Tibial artery (tissue), 4 donors: ENCODE measurements around the gene TSBP1.

Experiments used
- DNase-seq, 2 donors: peaks; one replicate each; pipeline ENCODE4 v3.0.0-alpha.2; 2019
- H3K27ac ChIP-seq, 2 donors: fragments of 200-600 bp; sonication (generic) in 1 of 2; 1 replicate in 1 of 2; 2 replicates in 1 of 2; pipeline ENCODE4 v1.5.1; 2018 to 2019; ENCODE audit warnings: mild to moderate bottlenecking in 1 of 2
- H3K27me3 ChIP-seq, 2 donors: fragments of 200-600 bp; sonication (generic) in 1 of 2; one replicate each; pipeline versions ENCODE4 v1.5.1 to v1.6.0; 2016 to 2019
- H3K36me3 ChIP-seq, 3 donors: fragments of 200-600 bp; sonication (generic) in 2 of 3; one replicate each; pipeline ENCODE4 v1.5.1; 2016 to 2019; ENCODE audit warnings: mild to moderate bottlenecking in 2 of 3
- H3K4me1 ChIP-seq, 4 donors: fragments of 200-600 bp; sonication (generic) in 2 of 4; 1 replicate in 3 of 4; 2 replicates in 1 of 4; pipeline ENCODE4 v1.5.1; 2016 to 2019
- H3K4me3 ChIP-seq, 2 donors: fragments of 200-600 bp; sonication (generic) in 1 of 2; 1 replicate in 1 of 2; 2 replicates in 1 of 2; pipeline ENCODE4 v1.5.1; 2018 to 2019; ENCODE audit warnings: mild to moderate bottlenecking in 2 of 2
- H3K9me3 ChIP-seq, 3 donors: fragments of 200-600 bp; sonication (generic) in 1 of 3; one replicate each; pipeline ENCODE4 v1.5.1; 2016 to 2019
- CTCF ChIP-seq, 2 experiments: fragments of 200-600 bp in 1 of 2; fragments of 450-650 bp in 1 of 2; IDR thresholded peaks; one replicate each; pipeline ENCODE4 v1.5.1; 2017 to 2019; ENCODE audit warnings: antibody characterized with exemption in 2 of 2, mild to moderate bottlenecking in 1 of 2, moderate library complexity in 1 of 2
- intact Hi-C: fragments of 100-400 bp; cut with DNase I; formaldehyde crosslinking; loops from one replicate; pipeline ENCODE4 v1.15.0; 2023; ENCODE audit warnings: low total_unique reads

Gene TSBP1

GRCh38 chr6:32401284-32401963, 29.7 kb upstream of the TSBP1 start:
- TF ChIP-seq CTCF (IDR thresholded peaks at IDR 0.05): no peak
- Histone ChIP-seq H3K9me3 (no peaks in the 10 kb centered on the region), H3K27ac (no peak overlapping the region), H3K36me3 (no peaks in the 10 kb centered on the region), H3K4me3 (no peak overlapping the region), H3K4me1 (no peaks in the 10 kb centered on the region), H3K27me3 (peaks cover 0 to 31% of the 10 kb centered on the region in 2 donors)
- no peak for DNase-seq
- intact Hi-C loops: no loop called here

DNA sequence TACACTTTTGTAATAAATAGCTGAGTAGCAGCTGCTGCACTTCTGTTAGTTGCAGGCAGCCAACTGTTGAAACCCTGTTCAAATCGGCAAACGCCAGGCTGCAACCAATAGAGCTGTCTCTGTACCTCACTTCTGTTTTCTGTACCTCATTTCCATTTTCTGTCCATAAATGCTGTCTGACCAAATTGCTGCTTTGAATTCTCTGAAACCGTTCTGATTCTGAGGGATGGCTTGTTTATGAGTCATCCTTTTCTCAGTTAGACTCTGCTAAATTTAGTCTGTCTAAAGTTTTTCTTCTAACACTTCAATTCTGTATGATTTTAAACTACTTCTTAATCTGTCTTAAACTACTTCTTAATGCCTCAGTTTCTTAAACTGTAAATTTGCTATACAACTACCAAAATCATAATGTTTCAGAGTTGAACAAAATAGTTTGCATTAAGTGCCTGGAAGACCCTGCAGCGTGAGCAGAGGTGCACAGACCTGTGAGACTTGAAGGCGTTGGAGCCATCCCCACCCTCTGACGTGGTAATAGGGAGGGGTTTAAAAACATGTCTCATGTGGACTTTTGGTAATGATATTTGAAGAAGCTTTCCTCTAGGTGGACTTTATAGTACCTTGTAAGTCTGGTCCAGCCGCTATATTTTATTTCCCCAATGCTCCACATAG, 25.7 kb upstream of the TSBP1 start:
- Histone ChIP-seq H3K27ac (no peak overlapping the region), H3K9me3 (no peaks in the 10 kb centered on the region), H3K4me1 (no peaks in the 10 kb centered on the region), H3K27me3 (peaks cover 0 to 15% of the 10 kb centered on the region in 2 donors), H3K36me3 (no peaks in the 10 kb centered on the region), H3K4me3 (no peak overlapping the region)
- intact Hi-C loops: no loop called here
- no peak for TF ChIP-seq CTCF (IDR thresholded peaks at IDR 0.05)
- DNase-seq: no peak

- Histone ChIP-seq H3K27ac (no peak overlapping the region), H3K4me3 (no peak overlapping the region), H3K27me3 (peaks cover 0 to 8% of the 10 kb centered on the region in 2 donors), H3K36me3 (no peaks in the 10 kb centered on the region), H3K4me1 (no peaks in the 10 kb centered on the region), H3K9me3 (no peaks in the 10 kb centered on the region)
- intact Hi-C loops: no loop called here
- DNase-seq: no peak
- TF ChIP-seq CTCF (IDR thresholded peaks at IDR 0.05): no peak
Observed at GRCh38 chr6:32396028-32396427, 24.3 kb upstream of the TSBP1 start.

GRCh38 chr6:32393665-32394420, 22.1 kb upstream of the TSBP1 start:
- Histone ChIP-seq H3K4me3 (no peak overlapping the region), H3K9me3 (no peaks in the 10 kb centered on the region), H3K4me1 (no peaks in the 10 kb centered on the region), H3K27me3 (no peaks in the 10 kb centered on the region), H3K36me3 (no peaks in the 10 kb centered on the region), H3K27ac (no peak overlapping the region)
- intact Hi-C loops: no loop called here
- TF ChIP-seq CTCF (IDR thresholded peaks at IDR 0.05): no peak
- peak in 1 of 2 donors; percentile 23 for DNase-seq

DNA sequence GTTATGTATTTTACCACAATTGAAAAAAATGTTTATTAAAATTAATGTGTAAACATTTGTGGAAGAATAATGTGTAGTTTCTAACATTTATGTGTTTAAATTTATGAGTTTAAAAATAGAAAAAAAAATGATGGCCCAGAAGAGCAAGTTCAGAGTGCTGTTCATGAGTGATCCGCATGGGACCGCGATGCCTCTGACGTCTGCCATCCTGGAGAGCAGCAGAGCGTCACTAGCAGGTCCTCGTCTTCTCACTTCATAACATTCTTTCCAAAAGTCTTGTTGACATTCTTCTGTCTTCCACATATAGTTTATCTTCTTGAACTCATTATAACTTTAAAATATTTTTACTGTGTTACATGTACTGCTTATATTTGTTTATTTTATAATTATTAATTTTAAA, 19.8 kb upstream of the TSBP1 start:
- Histone ChIP-seq H3K4me1 (no peaks in the 10 kb centered on the region), H3K4me3 (no peak overlapping the region), H3K27me3 (no peaks in the 10 kb centered on the region), H3K27ac (no peak overlapping the region), H3K36me3 (no peaks in the 10 kb centered on the region), H3K9me3 (no peaks in the 10 kb centered on the region)
- no peak for TF ChIP-seq CTCF (IDR thresholded peaks at IDR 0.05)
- DNase-seq: no peak
- intact Hi-C loops: no loop called here
